ENCODE data around the gene SCMH1.

The SCMH1 gene

DNA sequence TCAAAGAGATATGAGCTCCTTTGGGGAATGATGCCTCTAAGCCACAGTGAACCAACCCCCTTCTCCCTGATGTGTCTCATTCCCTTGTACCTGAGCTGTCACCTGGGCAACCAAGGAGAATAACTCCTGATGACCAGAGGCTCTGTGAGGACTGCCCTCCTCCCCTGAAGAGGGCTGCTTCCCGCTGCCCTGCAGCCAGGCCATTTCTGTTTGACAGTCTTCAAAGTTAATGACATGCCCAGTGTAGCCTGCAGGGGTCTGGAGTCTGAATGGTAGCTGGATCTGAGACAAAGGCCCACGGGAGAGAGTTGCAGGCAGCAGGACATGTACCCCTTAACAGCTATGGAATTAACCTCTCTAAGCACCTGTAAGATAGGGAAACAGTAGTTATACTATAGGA lies 217.2 kb downstream of the SCMH1 start:
- no peak for DNase-seq (ENCODE audit: low read depth)

DNA sequence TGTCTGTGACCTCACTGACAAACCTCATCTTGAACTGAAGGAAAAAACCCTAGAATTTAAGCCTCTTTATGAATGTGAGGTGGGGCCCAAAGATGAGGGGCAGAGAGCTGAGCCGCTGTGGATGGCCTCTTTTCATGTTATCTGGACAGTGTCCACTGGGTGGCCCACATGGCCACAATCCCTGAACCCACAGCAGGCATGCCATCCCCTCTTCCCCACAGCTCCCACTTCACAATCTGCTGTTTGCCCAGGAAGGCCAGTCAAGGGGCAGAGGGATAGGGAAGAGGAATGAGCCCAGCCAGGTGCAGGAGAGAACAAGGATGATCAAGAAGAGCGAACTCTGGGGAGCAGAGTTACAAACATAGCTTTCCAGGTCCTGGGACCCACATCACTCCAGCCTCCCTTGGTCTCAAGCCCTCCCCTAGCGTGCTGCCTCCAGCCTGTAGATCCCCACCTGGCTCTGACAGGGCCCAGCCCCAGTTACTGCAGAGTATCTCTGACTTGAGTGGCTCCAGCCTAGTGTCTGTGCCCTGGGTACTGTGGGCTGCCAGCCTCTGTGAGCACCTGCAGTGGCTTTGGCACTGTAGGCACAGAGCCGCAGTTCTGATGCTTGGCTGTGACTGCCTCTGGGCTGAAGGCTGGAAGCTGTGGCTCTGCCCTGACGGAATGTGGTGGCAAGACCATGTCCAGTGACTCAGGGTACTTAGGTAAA lies 218.7 kb downstream of the SCMH1 start:
- DNase-seq (ENCODE audit: low read depth): no peak

DNA sequence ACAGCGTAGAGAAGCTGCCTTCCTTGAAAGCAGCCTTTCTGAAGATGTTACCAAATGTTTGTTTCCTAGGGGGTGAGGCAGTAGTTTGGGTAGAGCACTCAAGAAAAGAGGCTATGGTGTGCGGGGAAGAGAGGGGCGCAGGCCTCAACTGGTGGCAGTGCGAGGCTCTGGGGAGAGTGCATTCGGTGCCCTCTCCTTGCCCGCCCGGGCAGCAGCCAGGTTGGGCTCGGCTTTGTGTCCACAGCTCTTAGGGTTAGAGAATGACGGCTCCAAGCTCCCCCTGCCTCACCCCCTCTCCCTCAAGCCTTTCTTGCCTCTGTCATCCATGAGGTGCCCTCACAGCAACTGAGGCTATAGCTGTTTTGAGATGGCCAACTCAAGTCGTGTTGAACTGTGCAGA lies 219.7 kb downstream of the SCMH1 start:
- no peak for DNase-seq (ENCODE audit: low read depth)

DNA sequence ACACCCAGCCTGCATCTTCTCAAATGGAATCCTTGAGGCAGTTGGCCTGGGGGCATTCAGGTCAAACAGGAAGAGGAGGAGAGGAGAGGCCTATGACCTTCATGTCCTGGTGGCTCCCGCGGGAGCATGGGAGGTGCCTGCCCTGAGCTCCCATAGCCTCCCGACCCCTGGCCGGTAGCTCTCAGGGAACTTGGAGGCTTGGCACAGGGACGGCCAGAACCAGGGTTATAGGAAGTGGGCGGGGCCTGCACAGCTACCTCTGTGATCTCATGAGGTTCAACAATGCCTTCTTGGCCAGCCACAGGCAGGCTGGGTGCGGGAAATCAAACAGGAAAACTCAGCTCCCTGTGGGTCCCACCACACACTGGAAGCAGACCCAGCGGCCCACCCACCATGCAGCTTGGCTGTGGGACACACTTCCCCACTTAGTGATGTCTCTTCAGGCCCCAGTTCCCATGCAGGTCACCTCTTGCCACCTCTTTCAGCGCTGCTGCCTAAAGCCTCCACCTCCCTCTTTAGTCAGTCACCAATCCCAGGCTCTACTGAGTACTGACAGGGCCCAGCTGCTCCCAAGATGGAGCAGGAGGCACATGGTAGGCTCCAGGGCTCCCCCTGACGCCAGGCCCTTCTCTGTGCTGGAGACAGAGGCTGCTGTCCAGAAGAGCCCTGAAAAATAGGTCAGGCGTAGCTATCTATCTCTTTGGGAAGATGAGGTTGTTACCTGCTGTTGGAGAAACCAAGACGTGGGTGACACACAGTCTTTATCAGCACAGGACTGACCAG lies 220.4 kb downstream of the SCMH1 start, which contains the start of gene SLFNL1:
SLFNL1 (minus strand) TSS at position 200 of the 783 bp plus-strand sequence. CDS start 1,065 bp downstream, outside the sequence.
- no peak for DNase-seq (ENCODE audit: low read depth)

DNA sequence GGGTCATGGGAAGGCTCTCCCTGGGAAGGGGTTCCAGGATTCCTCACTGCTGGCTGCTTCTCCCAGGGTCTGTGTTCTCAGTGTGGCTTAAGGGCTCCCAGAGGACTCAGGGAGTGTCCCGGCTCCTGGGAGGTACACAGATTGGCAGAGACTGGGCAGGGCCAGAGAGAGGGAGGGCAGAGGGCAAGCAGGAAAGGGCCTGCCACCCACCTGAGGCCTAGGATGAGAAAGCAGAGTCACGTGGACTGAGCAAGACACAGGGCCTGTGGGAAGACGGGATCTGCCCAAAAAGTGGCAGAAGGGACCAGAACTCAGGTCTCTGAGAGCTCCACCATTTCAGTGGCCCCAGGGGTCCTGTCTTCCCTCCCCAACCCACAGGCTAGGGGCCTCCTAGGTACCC lies 221.5 kb downstream of the SCMH1 start:
- DNase-seq (ENCODE audit: low read depth): no peak

DNA sequence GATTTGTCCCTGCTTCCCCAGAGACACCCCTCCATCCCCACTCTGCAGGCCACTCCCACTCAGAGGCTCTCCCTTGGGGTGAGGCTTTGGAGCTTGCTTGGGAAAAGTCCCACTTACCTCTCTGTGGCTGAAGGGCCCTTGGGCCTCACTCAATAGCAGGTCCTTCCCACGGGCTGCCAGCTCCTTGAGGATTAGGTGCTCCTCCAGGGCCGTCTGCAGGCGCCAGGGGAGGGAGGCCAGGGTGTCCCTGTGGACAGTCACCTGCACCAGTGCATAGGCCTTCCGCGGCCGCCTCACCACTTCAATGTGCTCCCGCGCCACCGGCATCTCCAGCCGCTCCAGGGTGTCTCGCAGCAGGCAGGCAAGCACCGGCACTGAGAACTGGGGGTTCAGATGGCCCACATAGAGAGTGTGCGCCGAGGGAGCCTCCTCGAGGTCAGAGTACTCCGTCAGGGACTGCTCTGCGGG lies 222.0 kb downstream of the SCMH1 start:
- DNase-seq (ENCODE audit: low read depth): no peak

DNA sequence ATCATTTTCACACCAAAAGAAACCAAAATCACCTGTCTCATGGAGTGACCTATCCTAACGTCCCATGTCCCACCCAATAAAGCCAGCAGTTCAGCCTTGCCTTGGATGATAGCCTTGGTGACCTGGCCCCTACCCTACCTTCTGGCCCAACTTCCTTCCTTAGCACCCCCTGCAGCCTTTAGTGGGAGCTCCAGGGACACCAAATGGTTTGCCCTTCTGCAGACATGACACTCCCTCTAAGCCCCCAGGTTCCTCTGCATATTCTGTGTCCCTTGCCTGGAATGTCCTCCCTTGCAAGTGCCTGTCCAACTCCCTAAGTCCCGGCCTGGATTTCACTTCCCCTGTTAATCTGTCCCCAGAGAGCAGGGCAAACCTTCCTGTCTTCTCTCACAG lies 222.8 kb downstream of the SCMH1 start:
- DNase-seq (ENCODE audit: low read depth): no peak

DNA sequence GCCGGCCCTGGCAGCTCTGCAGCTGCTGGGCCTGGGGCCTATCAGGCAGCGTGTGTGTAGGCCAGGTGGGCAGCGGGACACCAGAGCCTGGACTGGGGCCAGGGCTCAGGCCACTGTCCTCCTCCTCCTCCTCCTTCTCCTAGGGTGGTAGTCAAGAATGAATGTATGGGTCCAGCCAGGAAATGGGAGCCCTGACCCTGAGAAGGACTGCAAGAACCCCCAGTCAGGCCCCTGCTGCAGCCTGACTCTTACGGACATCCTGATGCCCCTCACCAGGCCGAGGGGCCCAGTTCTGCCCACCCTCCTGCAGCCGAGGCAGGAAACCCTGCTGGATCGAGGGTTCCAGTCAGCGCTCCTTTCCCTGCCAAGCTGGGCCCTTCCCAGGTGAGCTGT lies 224.1 kb downstream of the SCMH1 start:
- DNase-seq (ENCODE audit: low read depth): no peak

DNA sequence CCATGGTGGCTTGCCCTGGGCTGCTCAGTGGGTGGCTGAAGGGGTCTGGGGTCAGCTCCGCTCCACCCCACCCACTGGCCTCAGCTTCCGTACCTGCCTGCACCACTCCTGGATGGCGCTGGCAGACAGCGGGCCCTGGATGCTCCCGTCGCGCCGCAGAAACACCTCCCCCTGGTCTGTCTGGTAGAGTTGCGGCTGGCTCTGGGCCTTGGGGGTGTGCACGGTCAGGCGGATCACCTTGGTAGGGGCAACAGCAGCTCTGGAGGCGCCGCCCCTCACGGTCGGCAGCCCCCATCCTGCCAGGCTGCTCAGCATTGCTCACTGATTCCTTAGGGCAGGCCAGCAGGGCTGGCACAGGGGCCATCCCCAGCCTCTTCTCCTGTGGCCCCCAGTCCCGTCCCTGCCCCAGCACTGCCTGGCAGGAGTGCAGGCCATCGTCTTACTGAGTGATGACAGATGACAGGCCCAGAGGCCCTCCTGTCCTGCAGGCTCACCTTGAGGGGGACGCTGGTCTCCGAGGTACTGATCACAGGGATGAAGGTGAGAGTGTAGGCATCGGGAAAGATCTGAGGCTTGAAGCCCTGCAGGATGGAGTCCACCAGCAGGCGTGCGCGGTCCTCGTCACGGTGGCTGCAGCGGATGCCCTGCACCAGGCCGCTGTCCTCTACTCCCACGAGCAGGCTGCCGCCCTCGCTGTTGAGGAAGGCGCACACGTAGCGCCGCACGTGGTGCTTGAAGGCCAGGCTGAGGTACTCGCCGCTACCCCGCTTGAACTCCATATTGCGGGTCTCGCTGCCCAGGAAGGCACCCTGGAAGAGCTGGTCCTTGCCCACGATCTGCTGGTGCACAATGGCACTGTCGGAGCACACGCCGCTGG lies 224.7 kb downstream of the SCMH1 start:
- DNase-seq (ENCODE audit: low read depth): no peak

DNA sequence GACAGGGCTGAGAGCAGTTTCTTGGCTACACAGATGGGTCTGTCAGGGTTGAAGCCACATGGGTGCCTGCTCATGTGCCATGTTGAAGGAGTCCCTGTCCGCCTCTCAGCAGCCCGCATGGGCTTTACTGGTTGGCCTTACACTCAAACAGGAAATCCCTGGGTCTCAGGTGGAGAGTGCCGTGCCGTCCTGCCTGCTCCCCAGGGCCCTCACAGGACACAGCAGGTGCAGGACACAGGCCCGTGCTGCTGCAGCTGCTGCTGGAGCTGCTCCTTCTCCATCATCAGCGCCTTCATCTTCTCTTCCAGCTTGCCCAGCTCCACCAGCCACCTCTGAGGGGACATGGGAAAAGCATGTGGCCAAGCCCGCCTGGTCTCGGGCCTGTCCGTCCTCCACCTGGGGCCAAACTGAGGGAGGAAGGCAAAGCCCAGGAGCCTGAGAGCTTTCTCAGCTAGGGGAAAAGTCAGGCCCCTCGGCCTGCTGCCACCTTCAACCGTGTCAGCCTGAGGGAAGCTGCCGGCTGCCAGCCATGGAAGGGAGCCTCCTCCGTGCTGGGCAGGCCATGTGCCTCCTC lies 226.1 kb downstream of the SCMH1 start:
- no peak for DNase-seq (ENCODE audit: low read depth)

DNA sequence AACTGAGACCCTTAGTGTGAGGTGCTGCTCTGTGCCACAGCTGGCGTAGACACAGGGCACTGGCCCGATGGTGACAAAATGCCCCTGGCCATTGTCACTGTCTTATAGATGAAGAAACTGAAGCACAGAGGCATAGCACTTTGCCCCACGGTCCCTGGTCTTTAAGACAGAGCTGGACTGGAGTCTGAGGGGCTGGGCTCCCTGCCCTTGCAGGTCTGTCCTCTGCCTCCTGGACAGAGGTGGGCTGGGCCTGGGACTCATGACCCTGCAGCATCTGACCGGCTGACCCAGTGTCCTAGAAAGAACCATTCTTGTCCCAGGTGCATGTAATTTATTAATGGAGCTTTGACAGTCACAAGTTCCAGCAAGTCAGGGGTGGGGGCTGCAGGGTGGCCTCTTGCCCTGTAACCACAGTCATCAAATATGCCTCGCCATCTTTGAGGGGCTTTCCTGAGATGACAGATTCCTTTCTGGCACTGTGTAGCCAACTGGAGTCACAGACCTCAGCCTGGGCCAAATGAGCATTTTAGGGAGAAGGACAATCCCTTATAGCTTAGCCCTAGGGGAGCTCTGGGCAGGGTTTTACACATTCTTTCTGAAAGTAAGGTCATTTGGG lies 226.7 kb downstream of the SCMH1 start:
- no peak for DNase-seq (ENCODE audit: low read depth)

DNA sequence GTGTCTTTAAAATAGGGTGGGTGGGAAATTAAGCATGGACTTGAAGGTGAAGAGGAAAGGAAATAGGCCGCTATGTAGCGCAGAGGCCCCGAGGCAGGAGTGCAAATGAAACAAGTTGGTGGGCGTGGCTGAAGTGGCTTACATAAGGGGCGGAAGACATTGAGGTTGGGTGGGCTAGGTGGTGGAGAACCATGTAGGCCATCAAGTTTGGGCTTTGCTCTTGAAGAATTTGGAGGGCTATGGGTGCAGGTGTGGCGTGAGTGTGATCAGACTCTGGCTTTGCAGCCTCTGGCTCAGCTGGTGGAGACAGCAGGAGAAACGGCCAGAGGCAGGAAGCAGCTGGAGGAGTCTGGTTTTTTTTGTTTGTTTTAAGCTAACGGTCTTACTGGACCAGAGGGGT lies 227.2 kb downstream of the SCMH1 start:
- no peak for DNase-seq (ENCODE audit: low read depth)

DNA sequence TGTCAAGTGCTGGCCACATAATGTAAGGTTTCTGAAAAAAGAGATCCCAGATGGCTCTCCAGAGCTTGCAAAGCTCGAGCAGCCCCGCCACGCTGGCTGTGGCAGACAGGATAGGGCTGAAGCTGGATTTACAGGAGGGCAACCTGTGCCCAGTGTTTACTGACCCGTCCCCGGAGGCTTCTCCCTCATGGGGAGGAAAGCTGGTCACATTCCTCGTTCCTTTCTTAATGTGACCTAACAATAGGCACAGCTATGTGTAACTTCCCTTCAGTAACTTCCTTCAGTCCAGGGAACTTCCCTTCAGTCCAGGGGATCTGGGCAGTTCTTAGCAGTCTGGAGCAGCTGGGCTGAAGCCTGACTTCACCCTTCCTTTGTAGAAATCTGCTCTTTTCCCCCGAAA lies 228.3 kb downstream of the SCMH1 start:
- DNase-seq (ENCODE audit: low read depth): no peak

DNA sequence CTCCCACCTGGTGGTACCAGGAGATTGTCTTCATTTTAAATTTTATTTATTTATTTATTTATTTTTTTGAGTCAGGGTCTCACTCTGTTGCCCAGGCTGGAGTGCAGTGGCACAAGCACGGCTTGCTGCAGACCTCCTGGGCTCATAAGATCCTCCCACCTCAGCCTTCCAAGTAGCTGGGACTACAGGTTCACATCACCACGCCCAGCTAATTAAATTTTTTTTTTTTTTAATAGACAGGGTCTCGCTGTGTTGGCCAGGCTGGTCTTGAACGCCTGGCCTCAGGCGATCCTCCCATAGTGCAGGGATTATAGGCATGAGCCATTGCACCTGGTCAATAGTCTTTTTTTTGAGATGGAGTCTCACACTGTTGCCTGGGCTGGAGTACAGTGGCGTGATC lies 229.1 kb downstream of the SCMH1 start:
- no peak for DNase-seq (ENCODE audit: low read depth)

DNA sequence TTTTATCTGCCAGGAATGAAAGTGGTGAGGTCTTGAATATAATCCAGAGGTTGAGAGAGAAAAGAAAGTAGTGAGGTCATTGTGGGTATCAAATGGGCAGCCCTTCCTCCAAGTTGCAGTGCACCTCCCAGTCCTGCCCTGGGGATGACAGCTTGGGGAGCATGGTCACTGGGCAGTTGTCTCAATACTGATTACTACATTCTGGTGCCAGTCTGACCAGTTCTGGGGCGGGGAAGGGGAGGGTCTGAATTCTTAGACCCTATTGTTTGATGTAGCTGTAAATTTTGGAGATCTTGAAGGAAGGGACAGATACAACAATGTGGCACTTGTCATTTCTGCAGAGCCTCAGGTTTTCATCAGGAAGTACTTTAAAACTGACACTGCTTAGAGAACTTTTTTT lies 231.8 kb downstream of the SCMH1 start:
- no peak for DNase-seq (ENCODE audit: low read depth)

DNA sequence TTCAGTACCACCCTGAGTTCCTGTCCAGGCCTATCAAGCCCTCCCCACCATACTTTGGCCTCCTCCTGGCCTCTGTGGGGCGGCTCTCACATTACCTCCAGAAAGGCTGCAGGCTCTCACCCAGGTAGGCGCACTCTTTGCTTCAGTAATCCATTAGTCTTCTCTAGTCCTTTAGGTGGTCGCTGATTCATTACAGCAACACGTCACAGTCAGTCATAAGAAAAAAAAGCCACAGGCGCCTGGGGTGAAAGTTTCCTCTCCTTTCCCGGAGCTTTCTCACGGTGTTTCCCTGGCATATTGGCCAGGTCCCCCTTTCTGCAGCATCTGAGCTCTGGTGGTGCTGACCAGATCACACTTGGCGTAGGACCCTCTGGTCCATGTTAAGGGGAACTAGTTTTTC lies 232.6 kb downstream of the SCMH1 start:
- DNase-seq (ENCODE audit: low read depth): no peak

DNA sequence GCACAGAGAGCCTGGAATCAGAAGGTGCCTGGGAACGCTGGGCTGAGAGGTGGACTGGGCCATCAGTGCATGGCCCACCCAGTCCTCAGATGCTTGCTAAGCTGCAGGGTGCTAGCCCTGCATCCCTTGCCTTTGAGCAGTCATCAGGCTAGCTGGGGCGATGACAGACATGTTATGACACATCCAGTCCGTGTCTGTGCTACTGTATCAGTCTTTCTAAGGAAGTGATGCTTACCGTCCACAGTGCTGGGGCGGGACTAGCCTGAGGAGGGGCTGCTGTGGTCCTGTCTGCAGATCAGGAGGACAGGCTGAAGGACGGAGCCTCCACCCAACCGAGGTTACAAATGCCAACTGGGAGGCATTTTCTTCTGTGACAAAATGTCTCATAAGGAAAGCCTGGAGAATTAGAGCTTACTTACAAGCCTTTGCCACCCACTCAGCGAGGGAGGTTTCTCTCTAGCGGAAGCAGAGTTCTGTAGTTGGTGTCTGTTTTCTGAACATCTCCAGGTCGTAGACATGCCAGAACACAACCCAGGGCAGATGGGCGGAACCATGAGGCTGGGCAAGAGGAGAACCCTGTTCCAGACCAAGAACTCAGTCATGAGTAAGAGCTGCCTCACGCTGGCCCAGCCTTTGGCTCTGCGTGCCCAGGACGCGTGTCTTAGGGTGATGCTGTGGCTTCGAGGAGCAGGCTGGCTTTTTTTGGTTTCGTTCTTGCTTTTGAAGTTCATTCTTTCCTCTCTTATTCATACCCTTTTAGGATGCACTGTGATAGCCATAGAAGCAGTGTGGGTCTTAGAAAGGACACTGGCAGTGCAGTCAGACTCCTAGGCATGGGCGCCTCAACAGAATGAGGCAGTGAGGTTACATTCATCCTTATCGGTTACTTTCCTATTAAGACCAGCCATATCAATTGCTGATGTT lies 234.9 kb downstream of the SCMH1 start:
- DNase-seq (ENCODE audit: low read depth): no peak

DNA sequence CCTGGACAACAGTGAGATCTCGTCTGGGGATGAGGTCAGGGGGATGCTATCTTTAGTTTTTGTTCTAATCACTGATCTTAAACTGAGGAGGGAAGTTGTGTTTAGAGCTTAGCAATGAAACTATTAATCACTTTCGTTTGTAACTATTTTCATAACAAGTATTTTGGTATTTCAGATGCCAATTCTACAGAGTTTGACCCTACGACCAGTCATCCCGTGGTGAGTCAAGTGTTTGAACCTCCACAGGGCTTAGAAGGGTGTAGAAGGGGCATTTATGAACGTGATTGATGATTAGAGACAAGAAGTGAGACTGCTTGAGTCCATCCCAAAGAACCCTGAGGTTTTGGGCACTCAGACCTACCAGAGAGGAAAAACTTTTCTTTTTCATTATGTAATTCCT lies 236.2 kb downstream of the SCMH1 start:
- no peak for DNase-seq (ENCODE audit: low read depth)

DNA sequence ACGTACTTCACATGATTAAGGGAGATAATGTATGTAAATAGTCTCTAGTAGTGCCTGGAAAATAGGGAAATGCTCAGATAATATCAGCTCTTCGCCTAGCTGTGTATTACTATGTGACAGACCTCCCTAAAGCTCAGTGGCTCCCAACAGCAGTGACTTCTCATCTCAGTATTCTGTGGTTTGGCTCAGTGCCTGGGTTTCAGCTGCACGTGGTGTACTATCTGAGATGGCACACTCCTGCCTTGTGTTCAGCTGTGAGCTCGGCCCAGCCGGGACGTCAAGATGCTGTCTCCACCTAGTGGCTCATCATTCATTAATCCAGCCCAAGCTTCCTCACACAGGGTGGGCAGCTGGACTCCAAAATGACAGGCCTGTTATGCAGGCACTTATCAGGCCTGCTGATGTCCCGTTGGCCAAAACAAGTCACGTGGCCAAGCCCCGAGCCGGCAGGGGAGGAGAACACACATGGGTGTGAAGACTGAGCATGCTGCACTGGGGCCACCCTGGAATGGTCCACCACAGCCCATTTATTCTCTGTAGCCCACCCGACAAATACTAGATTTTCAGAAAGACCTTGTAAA lies 238.4 kb downstream of the SCMH1 start:
- DNase-seq (ENCODE audit: low read depth): peak; percentile 83

DNA sequence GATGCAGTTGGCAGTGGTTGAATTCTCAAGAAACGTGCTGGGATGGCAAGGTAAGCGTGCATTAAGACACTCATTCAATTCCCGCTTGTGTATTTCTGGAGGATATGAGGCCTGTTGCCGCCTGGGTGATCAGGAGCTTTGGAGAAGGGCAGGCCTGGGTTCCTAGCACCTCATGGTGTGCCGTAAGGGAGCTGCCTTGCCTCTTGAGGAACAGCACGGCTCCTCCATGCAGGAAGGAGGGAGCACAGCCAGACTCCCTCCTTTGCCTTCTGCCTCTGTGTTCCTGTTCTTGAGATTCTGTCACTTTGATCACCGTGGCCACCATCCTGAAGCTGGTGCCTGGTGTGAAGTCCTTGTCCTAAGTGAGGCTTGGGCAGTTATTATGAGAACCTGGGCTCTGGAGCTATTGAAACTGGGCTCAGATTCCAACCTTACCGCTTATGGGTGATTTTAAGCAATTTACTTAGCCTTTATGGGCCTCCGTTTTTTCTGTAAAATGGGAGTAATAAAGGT lies 238.9 kb downstream of the SCMH1 start:
- DNase-seq (ENCODE audit: low read depth): no peak

Data from activated T-cell treated with anti-CD3 and anti-CD28 coated beads for 24 hours (primary cell).